HG02943 (cell line): ENCODE results near the gene LHFPL2.
A peak's percentile ranks its signal among the peaks of the same experiment; 100 is the strongest.
"Not testable (repeated sequence)": the region's sequence is repeated elsewhere in the genome, so short reads cannot be mapped to it uniquely, and the experiment has no call there.

Experiments used
- ATAC-seq: cut with Tn5 transposase; IDR thresholded peaks from one replicate; pipeline ENCODE4 v1.9.1; 2021; ENCODE audit warnings: mild to moderate bottlenecking, low read depth, moderate library complexity; ENCODE audit not compliant: unreplicated experiment

LHFPL2 gene

DNA sequence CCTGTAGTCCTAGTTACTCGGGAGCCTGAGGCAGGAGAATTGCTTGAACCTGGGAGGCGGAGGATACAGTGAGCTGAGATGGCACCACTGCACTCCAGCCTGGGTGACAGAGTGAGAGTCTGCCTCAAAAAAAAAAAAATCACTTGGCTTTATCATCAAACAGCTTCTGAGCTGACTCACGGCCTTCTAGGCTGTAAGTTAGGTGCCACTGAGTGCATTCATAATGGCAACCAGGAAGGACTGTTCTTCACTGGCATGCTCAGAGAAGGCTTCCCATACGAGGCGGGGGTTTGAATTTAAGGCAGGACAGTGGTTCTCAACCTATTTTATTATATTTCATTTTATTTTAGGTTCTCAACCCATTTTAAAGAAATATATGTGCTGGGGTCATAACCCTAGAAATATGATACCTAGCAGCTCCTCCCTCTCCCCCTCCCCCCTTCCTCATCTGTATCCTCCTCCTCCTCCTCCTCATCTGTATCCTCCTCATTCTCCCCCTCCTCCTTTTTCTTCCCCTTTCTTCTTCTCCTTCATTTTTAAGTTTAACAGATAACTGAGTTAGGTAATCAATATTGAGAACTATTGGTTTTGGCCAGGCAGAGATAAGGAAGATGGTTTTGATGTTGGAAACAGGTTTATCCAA is 19.0 kb upstream of the LHFPL2 start:
- no peak for ATAC-seq

DNA sequence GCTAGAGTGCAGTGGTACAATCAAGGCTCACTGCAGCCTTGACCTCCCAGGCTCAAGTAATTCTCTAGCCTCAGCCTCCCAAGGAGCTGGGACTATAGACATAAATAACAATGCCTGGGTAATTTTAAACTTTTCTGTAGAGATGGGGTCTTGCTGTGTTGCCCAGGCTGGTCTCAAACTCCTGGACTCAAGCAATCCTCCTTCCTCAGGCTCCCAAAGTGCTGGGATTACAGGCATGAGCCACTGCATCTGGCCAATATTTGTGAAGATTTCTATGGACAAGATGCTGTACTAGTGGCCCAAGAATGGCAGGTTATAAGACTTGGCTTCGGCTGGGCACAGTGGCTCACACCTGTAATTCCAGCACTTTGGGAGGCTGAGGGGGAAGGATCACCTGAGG is 18.4 kb upstream of the LHFPL2 start:
- not testable (repeated sequence) for ATAC-seq

- no peak for ATAC-seq
Observed at GRCh38 chr5:78666041-78666444, 17.5 kb upstream of the LHFPL2 start.

DNA sequence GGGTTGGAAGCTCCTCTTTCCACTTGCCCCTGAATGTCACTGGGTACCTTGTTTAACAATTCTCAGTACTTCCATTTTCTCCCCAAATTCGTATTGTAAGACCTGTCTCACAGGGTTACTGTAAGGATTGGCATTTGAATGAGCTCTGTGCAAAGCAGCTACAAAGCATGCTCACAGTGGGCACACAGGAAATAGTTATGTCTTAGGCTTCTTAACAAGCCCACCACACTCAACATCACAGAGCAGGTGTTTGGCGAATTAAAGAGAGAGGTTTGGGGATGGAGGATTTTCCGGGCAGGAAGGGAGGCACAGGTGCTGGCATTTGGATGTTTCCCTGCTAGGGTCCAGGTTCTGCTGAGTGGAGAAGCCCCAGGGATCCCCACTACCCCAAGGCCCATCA is 17.0 kb upstream of the LHFPL2 start:
- ATAC-seq, result no peak

GRCh38 chr5:78662323-78662722 is 13.8 kb upstream of the LHFPL2 start:
- ATAC-seq, result no peak

- ATAC-seq, result peak; percentile 51
Observed at GRCh38 chr5:78661691-78662090, 13.1 kb upstream of the LHFPL2 start.

DNA sequence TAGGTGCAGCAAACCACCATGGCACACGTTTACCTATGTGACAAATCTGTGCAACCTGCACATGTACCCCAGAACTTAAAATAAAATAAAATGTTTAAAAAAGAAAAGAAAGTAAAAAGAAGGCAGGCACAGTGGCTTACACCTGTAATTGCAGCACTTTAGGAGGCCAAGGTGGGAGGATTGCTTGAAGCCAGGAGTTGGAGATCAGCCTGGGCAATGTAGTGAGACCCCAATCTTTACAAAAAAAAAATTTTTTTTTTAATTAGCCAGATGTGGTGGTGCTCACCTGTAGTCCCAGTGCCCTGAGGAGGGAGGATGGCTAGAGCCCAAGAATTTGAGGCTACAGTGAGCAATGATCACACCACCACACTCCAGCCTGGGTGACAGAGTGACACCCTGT is 12.5 kb upstream of the LHFPL2 start:
- no peak for ATAC-seq

DNA sequence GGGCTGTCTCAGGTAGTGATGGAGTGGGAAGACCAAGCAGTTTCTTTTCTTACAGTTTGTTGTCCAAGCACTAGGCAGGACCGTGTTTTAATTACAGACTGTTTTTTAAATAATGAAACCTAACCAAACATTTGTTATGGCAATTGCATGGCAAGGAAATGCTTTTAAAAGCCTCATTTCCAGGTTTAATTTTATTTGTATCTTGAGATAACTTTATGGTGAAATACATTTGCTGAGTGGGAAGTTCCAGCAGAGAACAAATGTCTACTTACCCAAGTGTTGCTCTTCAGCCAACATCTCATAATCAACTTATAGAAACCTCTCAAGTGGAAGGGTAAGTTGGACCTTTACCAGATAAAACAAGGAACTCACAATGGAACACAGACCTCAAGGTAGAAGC is 11.8 kb upstream of the LHFPL2 start:
- no peak for ATAC-seq

GRCh38 chr5:78659714-78660113 is 11.1 kb upstream of the LHFPL2 start:
- no peak for ATAC-seq

DNA sequence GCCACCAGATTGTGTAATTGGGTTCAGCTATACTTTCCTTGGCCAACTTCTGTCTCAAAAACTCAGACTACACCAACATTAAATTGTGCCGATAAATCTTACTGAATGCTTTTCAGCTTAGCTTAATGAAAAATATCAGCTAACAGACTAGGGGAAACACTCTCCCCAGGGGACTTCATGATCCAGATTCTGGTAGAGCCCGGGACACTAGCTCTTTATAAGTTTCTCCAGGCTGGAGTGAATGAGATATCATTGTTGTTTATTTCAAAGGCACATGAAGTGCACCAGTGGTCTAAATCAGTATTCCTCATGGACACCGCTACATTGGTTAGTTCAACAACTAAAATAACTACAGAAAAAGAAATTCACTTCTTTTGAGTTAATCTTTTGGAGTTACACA is 10.5 kb upstream of the LHFPL2 start:
- no peak for ATAC-seq

- no peak for ATAC-seq
Observed at GRCh38 chr5:78657201-78657600, 8.6 kb upstream of the LHFPL2 start.

GRCh38 chr5:78655746-78656290 is 7.2 kb upstream of the LHFPL2 start:
- no peak for ATAC-seq

GRCh38 chr5:78654386-78654785 is 5.8 kb upstream of the LHFPL2 start:
- no peak for ATAC-seq

GRCh38 chr5:78653681-78654366 is 5.3 kb upstream of the LHFPL2 start:
- no peak for ATAC-seq

- ATAC-seq, result no peak
Observed at GRCh38 chr5:78653031-78653430, 4.5 kb upstream of the LHFPL2 start.

DNA sequence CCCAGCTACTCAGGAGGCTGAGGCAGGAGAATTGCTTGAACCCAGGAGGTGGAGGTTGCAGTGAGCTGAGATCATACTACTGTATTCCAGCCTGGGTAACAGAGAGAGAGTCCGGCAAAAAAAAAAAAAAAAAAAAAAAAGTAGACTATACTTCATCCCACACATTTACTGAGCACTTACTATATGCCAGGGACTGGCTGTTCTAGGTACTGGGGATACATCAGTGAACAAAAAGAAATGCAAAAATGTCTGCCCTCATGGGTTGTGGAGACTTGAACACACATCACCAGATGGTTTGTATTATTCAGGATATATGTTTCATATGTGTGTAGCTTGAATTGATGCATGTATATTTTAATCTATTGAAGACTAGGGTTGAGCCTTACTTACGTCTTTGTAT is 2.9 kb upstream of the LHFPL2 start:
- no peak for ATAC-seq

DNA sequence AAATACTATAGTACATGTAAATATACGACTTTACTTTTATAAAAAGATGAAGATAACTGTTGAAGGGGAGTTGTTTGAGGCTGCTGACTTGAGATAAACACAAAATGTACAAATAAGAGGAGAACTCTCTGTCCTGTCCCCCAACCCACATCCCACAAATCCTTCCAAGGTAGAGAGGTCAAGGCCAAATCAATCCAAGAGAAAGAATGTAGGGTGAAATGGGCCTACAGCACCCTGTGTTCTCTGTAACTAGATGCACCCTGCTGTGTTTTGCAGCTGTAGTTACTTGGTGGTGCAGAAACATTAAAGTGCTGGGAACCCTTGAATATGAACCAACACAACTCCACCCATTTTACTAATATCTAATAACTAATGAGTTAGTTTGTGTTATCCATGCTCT is 2.0 kb upstream of the LHFPL2 start:
- ATAC-seq, result no peak

DNA sequence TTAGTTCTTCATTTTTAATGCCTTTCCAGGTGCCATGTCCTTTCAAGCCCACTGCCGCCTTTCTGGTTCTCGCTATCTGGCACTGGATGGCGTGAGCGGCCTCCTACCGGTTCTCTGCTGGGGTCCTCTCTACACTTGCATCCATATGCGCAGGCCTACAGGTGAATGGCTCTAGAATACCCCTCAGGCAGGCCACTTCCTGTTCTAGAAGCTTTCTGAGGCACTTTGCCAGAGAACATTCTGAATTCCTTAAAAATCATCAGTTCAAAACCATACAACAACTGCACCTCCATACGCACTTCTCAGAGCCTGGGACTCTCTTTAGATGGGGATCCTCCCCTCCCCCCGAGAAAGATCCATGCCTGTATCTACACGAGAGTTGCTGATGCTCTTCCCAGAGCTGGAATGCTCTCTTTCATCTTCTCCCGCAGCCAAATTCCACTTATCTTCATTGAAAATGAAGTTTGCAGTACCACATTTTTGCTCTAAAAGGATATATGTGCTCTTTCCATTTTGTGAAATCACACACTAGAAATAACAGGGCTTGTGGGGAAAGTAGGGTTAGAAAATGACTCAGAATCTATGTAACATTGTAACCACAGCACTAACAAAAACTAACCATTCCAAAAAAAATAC is 1.4 kb upstream of the LHFPL2 start:
- no peak for ATAC-seq

DNA sequence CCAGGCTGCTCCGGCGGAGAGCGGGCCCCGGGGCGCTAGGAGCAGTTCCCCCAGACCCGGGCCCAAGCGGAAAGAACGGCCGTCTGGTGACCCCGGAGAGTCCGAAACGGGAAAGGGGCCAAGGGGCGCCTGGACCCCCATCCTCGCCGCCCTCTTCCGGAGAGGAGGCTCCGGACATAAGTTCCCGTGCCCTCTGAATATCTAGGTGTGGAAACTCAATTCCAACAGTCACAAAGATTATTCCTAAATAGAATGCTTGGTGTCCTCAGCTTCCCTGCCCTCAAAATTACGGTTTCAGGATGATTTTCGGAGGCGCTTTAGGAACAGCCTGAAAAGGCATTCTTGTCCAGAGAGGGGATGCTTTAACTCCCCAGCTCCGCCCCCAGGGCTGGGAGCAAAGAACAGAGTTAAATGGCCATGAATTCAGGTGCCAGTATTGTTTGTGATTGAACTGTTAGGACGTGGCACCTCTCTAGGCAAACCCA is 681 bp upstream of the LHFPL2 start:
- ATAC-seq, result no peak

DNA sequence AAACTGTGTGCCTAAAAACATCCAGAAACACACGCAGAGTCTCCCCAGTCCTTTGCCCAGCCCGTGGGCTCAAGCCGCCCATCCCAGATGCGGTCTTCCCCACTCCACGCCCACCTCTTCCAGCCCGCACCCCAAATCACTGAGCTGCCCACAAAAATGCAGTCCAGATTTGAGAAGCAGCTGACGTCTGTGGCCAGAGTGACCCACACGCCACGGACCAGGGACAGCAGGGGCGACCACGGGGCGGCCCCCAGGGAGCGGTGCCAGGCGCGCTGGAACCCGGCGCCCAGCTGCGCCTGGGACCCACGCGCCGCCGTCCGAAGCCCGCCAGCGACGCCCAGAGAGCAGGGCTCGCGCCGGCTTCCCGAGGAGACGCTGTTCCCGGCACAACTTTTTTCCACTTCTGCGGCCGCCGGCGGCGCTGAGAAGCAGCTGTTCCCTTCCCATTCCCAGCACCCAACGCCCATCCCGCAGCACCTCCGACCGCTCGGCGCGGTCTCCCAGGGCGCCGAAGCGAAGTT is 674 bp downstream of the LHFPL2 start:
- ATAC-seq, result peak; percentile 37

GRCh38 chr5:78647351-78647818 is 1.2 kb downstream of the LHFPL2 start:
- ATAC-seq, result no peak
